Ecto neural progenitor cell (in vitro differentiated cells): ENCODE results near the gene LHPP.

Source experiments
- DNase-seq: peaks from one replicate; pipeline ENCODE4 v3.0.0-alpha.2; 2018; ENCODE audit warnings: low spot score

The LHPP gene

GRCh38 chr10:124470544-124471434 lies 9.2 kb downstream of the LHPP start:
- DNase-seq: no peak

GRCh38 chr10:124472071-124472470 lies 10.4 kb downstream of the LHPP start:
- DNase-seq: no peak

GRCh38 chr10:124473070-124473469 lies 11.4 kb downstream of the LHPP start:
- DNase-seq: no peak

- no peak for DNase-seq
Observed at GRCh38 chr10:124474514-124475070, 13.0 kb downstream of the LHPP start.

GRCh38 chr10:124476043-124476725 lies 14.6 kb downstream of the LHPP start:
- DNase-seq: no peak

GRCh38 chr10:124477614-124478363 lies 16.2 kb downstream of the LHPP start:
- DNase-seq: no peak

GRCh38 chr10:124478515-124478914 lies 16.9 kb downstream of the LHPP start:
- DNase-seq: no peak

GRCh38 chr10:124480860-124481259 lies 19.2 kb downstream of the LHPP start:
- no peak for DNase-seq

- DNase-seq: no peak
Observed at GRCh38 chr10:124481717-124482116, 20.1 kb downstream of the LHPP start.

- no peak for DNase-seq
Observed at GRCh38 chr10:124482236-124482800, 20.7 kb downstream of the LHPP start.

- DNase-seq: no peak
Observed at GRCh38 chr10:124482876-124483275, 21.3 kb downstream of the LHPP start.

GRCh38 chr10:124484031-124484430 lies 22.4 kb downstream of the LHPP start:
- DNase-seq: no peak

GRCh38 chr10:124484661-124485060 lies 23.0 kb downstream of the LHPP start:
- DNase-seq: no peak

GRCh38 chr10:124486635-124487034 lies 25.0 kb downstream of the LHPP start:
- DNase-seq: no peak

- no peak for DNase-seq
Observed at GRCh38 chr10:124491105-124491504, 29.5 kb downstream of the LHPP start.

GRCh38 chr10:124492266-124492665 lies 30.6 kb downstream of the LHPP start:
- DNase-seq: no peak

- DNase-seq: no peak
Observed at GRCh38 chr10:124493214-124493882, 31.7 kb downstream of the LHPP start.

- DNase-seq: no peak
Observed at GRCh38 chr10:124494046-124494807, 32.6 kb downstream of the LHPP start.

GRCh38 chr10:124495162-124495561 lies 33.5 kb downstream of the LHPP start:
- DNase-seq: no peak

GRCh38 chr10:124495725-124496124 lies 34.1 kb downstream of the LHPP start:
- no peak for DNase-seq

- DNase-seq: no peak
Observed at GRCh38 chr10:124496150-124496549, 34.5 kb downstream of the LHPP start.
